Dendritic cell treated with granulocyte-macrophage colony-stimulating factor and Interleukin-4, amounts not matched to agents 40 ng/mL and 50 ng/mL, for 4 days (primary cell): Measurements from ENCODE around the gene GNGT1.
"Not testable (repeated sequence)": the region's sequence is repeated elsewhere in the genome, so short reads cannot be mapped to it uniquely, and the experiment has no call there.

Experiments
- H3K27ac Mint-ChIP-seq: one replicate; pipeline ENCODE4 v1.8.0; 2022; ENCODE audit warnings: mild to moderate bottlenecking, mixed read lengths
- H3K27me3 Mint-ChIP-seq: one replicate; pipeline ENCODE4 v1.8.0; 2022; ENCODE audit warnings: mild to moderate bottlenecking, mixed read lengths
- H3K36me3 Mint-ChIP-seq: one replicate; pipeline ENCODE4 v1.8.0; 2022; ENCODE audit warnings: low read depth, mixed read lengths
- H3K4me1 Mint-ChIP-seq: one replicate; pipeline ENCODE4 v1.8.0; 2022; ENCODE audit warnings: low read depth, mixed read lengths
- H3K4me3 Mint-ChIP-seq: one replicate; pipeline ENCODE4 v1.8.0; 2022; ENCODE audit warnings: mild to moderate bottlenecking, moderate library complexity, mixed read lengths
- H3K9me3 Mint-ChIP-seq: one replicate; pipeline ENCODE4 v1.8.0; 2022; ENCODE audit warnings: mixed read lengths
- intact Hi-C: fragments of 100-400 bp; cut with micrococcal nuclease; formaldehyde crosslinking; loops from one replicate; pipeline ENCODE4 v1.15.0; 2022

GNGT1 gene

DNA sequence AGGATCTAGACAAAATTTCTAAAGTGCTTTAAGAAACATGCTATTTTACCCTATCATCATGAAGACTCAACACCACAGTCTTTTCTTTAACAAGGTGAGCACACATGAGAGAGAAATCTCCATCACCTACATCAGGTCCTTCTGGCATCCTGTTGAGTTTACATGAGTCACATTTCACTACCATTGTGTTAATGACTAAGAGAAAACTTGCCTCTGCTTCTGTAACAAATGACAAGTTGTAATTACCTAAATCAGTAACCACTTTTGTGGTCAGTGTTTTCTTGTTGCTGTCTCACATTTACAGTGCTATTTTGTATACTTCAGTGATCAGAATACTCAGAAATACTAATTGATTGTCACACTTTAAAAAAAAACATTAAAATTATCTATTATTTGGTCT is 9.5 kb downstream of the GNGT1 start:
- peaks cover 33% of the 10 kb centered on the region for H3K27me3 Mint-ChIP-seq
- intact Hi-C loops, H3K36me3 Mint-ChIP-seq, H3K27ac Mint-ChIP-seq, H3K4me1 Mint-ChIP-seq, H3K4me3 Mint-ChIP-seq, H3K9me3 Mint-ChIP-seq: not testable (repeated sequence)

DNA sequence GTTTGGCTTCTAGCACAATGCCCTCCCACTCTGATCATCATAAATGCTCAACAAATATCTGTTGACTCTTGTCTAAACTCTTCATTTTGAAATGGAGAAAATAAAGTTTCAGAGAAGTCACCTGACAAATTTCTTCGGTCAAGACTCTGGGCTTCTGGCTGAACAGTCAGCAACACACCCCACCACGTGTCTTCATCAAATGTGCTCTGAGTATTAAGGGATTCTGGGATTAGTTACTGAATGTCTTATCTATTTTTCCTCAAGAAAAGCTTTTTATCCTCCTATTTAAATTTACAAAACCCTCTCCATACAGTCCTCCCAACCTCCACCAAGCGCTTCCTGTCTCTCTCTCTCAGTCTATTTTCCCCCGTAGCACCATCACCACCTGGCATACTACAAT is 9.9 kb downstream of the GNGT1 start:
- H3K27me3 Mint-ChIP-seq: peaks cover 37% of the 10 kb centered on the region
- H3K27ac Mint-ChIP-seq, H3K36me3 Mint-ChIP-seq, intact Hi-C loops, H3K4me3 Mint-ChIP-seq, H3K9me3 Mint-ChIP-seq, H3K4me1 Mint-ChIP-seq: not testable (repeated sequence)

DNA sequence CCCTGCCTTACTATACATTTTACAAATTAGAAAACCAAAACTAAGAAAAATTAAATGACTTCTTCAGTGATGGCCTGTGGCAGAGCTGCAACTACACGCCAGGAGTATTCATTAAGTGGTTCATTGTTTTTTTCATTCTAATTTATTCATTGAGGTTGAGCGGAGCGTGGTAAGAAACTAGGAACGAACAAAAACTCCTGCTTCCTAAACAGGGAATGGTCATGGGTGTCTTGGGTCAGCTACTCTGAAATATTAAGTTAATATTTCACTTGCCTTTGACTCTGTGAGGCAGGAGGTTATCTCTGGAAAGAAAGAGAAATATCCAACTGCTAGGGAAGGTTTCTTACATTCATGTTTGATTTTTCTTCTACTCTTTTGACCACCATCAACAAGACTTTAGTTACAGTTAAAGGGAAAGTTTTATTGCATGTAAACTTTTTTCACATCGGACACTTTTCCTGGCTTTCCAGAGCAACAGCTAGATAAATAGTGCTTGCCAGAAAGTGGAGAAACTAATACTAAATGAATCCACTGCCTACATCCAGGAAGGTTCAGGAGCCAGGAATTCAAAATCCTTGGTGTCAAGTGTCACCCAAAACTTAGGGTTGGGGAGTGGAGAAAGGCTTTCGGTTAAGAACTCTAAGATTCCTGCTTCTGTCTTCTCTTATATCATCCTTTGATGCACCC is 14.3 kb downstream of the GNGT1 start:
- peaks cover 8% of the 10 kb centered on the region for H3K4me1 Mint-ChIP-seq
- no peak overlapping the region for H3K27ac Mint-ChIP-seq
- no peaks in the 10 kb centered on the region for H3K36me3 Mint-ChIP-seq
- H3K9me3 Mint-ChIP-seq: no peaks in the 10 kb centered on the region
- peaks cover 46% of the 10 kb centered on the region for H3K27me3 Mint-ChIP-seq
- no peak overlapping the region for H3K4me3 Mint-ChIP-seq
- intact Hi-C loops: no loop called here

DNA sequence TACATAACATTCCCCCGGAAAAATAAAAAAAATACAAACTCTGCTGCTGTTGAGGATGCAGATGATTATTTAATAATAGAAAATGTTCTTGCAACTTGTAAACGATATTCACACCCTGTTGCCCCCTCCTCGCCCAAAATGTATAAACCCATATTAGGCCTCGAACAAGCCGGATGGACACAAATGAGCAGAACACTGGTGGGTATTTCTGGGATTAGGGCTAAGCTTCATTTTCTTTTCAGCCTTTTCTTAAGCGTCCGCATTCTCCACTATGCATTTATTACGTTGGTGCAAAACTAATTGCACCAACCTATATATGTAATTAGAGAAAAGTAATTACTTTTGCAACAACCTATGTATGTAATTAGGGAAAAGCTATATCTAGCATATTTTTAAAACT is 14.8 kb downstream of the GNGT1 start:
- Mint-ChIP-seq H3K9me3 (no peaks in the 10 kb centered on the region), H3K4me1 (peaks cover 8% of the 10 kb centered on the region), H3K4me3 (peak overlapping the region; percentile 75), H3K36me3 (no peaks in the 10 kb centered on the region), H3K27ac (no peak overlapping the region), H3K27me3 (peaks cover 46% of the 10 kb centered on the region)
- intact Hi-C loops: no loop called here

DNA sequence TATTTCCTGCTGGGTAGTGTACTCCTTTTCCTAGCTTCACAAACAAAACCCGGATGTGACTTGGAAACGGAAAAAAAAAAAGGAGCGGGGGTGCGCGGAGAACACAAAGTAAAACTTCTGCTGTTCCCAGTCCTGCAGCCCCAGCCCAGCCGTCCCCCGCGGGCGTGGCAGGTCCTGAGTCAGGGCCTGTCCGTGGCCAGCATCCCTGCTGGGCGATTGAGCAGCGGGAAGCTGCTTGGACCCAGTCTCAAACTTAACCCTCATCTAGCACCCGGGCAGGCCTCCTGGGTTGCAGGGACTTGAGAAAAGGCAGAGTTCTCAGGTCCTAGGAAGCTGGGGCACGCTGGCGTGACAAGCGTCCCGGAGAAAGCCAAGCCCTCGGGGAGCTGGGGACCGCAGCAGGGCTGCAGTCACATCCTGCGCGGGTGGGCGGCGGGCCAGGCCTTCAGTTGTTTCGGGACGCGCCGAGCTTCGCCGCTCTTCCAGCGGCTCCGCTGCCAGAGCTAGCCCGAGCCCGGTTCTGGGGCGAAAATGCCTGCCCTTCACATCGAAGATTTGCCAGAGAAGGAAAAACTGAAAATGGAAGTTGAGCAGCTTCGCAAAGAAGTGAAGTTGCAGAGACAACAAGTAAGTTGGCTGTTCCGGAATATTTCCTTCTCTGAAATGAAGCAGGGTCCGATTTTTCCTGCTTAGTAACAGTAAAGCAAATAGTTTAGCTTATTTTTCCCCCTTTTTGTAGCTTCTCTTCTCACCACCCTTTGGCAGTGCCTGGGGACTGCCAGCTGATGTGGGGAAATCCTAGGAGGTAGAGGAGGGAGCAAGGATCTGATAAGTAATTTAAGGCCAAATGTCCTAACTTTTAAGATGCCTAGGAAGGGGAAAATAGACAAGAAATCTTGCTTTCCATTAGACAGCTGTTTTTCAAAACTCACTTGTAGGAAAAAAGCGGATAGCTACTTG is 15.5 kb downstream of the GNGT1 start, which contains the start of gene GNG11:
GNG11 (plus strand) TSS at position 129 of the 960 bp plus-strand sequence; CDS start at position 532, 403 bp downstream.
- peaks cover 42% of the 10 kb centered on the region for H3K27me3 Mint-ChIP-seq
- H3K36me3 Mint-ChIP-seq: no peaks in the 10 kb centered on the region
- H3K9me3 Mint-ChIP-seq: no peaks in the 10 kb centered on the region
- intact Hi-C loops: no loop called here
- H3K4me3 Mint-ChIP-seq: peak within 1 kb of the TSS; percentile 75
- H3K4me1 Mint-ChIP-seq: peaks cover 8% of the 10 kb centered on the region
- H3K27ac Mint-ChIP-seq: peak within 1 kb of the TSS; percentile 45

DNA sequence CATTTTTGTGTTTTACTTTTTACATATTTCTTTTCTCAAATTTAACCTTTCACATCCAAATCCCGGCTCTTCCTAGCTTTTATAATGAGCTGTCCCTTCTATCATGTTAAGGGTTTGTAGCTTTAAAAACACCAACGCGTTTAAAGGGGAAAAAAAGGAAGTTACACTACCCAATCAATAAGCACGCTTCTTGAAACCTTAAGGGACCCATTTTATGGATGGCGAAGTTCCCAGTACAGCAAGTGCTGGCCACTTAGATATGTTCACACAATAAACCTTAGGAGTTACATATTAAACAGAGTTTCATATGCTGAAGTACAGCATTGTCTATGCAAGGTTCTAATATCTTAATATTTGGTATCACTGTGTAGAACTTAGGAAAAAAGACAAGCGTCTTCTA is 16.9 kb downstream of the GNGT1 start:
- H3K4me1 Mint-ChIP-seq: peaks cover 8% of the 10 kb centered on the region
- intact Hi-C loops: no loop called here

DNA sequence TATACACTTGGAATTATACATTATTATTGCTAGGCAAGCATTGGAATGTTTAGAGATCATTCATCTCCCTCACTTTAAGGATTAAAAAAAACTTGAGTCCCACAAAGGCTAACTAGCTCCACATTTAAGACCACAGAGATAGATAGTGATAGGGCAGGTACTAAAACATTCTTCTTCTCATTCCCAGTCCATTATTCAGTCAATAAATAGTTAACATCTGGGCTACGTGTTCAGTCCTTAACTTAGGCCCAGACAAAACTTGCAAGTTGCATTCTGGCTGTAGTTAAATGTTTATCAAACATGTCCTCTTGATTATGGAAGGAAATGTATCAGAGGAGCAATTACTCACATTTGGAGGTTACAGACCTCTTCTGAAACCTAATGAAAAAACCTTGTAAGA is 17.6 kb downstream of the GNGT1 start:
- Mint-ChIP-seq H3K9me3 (no peaks in the 10 kb centered on the region), H3K27ac (no peak overlapping the region), H3K27me3 (peaks cover 32% of the 10 kb centered on the region), H3K4me3 (no peak overlapping the region), H3K4me1 (peaks cover 8% of the 10 kb centered on the region), H3K36me3 (no peaks in the 10 kb centered on the region)
- intact Hi-C loops: no loop called here

More for the DNA sequence above, 16.9 kb downstream of the GNGT1 start:
- no peaks in the 10 kb centered on the region for H3K9me3 Mint-ChIP-seq
- no peak overlapping the region for H3K27ac Mint-ChIP-seq
- H3K4me3 Mint-ChIP-seq: no peak overlapping the region
- no peaks in the 10 kb centered on the region for H3K36me3 Mint-ChIP-seq
- peaks cover 32% of the 10 kb centered on the region for H3K27me3 Mint-ChIP-seq

DNA sequence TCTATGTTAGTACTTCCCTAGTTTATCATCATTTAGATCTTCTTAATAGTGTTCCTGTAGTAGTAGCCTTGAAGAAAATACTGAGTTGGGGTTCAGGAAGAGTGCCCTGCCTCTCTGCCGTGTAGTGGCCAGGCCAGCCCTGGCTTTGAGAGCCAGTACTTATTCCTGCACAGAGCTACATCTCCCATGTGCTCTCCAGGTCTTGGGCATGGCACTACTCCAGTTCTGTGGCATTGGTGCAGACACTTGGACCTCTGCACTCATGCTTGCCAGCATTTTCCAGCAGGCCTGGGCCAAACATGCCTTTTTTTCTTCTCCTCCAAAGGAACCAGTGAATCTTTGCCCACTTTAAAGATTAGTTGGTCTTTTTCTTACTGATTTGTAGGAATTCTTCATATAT is 20.4 kb downstream of the GNGT1 start:
- no peaks in the 10 kb centered on the region for H3K9me3 Mint-ChIP-seq
- peaks cover 11% of the 10 kb centered on the region for H3K27me3 Mint-ChIP-seq
- no peak overlapping the region for H3K4me3 Mint-ChIP-seq
- no peak overlapping the region for H3K27ac Mint-ChIP-seq
- intact Hi-C loops: no loop called here
- peaks cover 4% of the 10 kb centered on the region for H3K4me1 Mint-ChIP-seq
- no peaks in the 10 kb centered on the region for H3K36me3 Mint-ChIP-seq

DNA sequence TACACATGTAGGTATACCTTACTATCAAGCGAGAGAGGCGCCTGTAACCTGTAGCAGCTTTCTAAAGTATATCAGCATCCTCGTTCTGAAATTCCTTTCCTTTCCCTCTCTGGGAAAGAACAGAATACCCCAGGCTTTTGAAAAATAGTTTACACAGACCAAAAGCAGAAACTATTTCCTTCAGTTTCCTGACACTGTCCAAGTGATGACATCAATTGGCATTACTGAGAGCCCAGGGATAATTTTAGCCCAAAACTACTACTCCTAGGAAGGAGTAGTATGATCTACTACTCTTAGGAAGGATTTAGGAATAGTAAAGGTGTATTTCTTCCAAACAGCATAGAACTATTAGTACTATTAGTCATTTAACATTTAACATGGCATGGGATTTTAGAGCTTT is 21.2 kb downstream of the GNGT1 start:
- H3K27me3 Mint-ChIP-seq: peaks cover 6% of the 10 kb centered on the region
- H3K4me1 Mint-ChIP-seq: no peaks in the 10 kb centered on the region
- H3K36me3 Mint-ChIP-seq: no peaks in the 10 kb centered on the region
- no peak overlapping the region for H3K27ac Mint-ChIP-seq
- H3K9me3 Mint-ChIP-seq: no peaks in the 10 kb centered on the region
- H3K4me3 Mint-ChIP-seq: no peak overlapping the region
- intact Hi-C loops: no loop called here

DNA sequence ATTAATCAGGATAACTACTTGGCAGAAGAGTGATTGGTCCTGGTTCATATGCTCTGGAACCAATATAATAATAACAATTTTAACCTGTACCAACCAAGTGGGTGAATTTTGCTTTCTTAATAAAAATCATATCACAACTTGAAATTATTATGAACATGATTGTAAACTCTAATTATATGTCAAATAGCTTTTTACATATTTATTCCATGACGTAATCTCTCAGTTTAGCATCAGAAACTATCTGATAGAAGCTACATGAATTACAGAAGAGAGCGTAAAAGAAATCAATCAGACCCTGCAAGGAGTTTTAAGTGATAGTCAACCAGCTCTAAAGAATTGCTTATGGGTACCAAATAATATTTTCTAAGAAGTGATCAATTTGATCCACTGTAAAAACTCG is 25.3 kb downstream of the GNGT1 start:
- no peak overlapping the region for H3K4me3 Mint-ChIP-seq
- no peak overlapping the region for H3K27ac Mint-ChIP-seq
- no peaks in the 10 kb centered on the region for H3K4me1 Mint-ChIP-seq
- intact Hi-C loops: no loop called here
- no peaks in the 10 kb centered on the region for H3K9me3 Mint-ChIP-seq
- no peaks in the 10 kb centered on the region for H3K27me3 Mint-ChIP-seq
- no peaks in the 10 kb centered on the region for H3K36me3 Mint-ChIP-seq

DNA sequence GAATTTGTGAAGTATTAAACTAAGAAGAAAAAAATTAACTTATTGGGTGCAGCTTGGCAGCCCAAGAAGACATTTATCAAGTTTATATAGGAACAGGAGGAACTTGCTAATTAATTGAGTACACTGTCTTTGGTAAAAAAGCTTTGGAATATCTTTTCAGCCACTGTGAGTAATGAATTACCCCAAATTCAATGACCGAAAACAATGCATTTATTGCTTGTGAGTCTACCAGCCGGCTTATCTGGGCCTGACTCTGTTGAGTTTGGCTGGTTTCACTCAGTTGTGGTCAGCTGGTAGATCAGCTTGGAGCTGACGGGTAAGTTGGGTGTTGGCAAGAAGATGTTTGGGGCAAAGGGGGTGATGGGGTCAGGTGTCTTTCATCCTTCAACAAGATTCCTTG is 26.8 kb downstream of the GNGT1 start:
- no peaks in the 10 kb centered on the region for H3K4me1 Mint-ChIP-seq
- H3K27me3 Mint-ChIP-seq: no peaks in the 10 kb centered on the region
- intact Hi-C loops: no loop called here
- no peak overlapping the region for H3K4me3 Mint-ChIP-seq
- no peaks in the 10 kb centered on the region for H3K9me3 Mint-ChIP-seq
- no peaks in the 10 kb centered on the region for H3K36me3 Mint-ChIP-seq
- H3K27ac Mint-ChIP-seq: no peak overlapping the region

DNA sequence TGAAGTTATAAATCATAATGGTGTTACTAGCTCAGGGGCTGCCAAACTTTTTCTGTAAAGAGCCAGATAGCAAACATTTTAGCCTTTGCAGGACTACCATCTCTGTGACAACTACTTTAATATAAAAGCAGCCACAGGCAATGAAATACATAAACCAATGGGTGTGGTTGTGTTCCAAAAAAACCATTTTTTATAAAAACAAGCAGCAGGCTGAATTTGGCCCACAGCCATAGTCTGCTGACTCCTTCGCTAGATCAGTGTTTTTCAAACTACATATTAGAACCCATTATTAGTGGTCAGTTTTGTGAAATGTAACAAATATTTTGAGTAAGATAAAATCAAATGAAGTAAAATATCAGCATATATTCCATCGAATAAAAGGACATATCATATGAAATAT is 28.7 kb downstream of the GNGT1 start:
- no peaks in the 10 kb centered on the region for H3K27me3 Mint-ChIP-seq
- H3K9me3 Mint-ChIP-seq: no peaks in the 10 kb centered on the region
- no peak overlapping the region for H3K4me3 Mint-ChIP-seq
- H3K4me1 Mint-ChIP-seq: no peaks in the 10 kb centered on the region
- intact Hi-C loops: no loop called here
- no peak overlapping the region for H3K27ac Mint-ChIP-seq
- no peaks in the 10 kb centered on the region for H3K36me3 Mint-ChIP-seq

DNA sequence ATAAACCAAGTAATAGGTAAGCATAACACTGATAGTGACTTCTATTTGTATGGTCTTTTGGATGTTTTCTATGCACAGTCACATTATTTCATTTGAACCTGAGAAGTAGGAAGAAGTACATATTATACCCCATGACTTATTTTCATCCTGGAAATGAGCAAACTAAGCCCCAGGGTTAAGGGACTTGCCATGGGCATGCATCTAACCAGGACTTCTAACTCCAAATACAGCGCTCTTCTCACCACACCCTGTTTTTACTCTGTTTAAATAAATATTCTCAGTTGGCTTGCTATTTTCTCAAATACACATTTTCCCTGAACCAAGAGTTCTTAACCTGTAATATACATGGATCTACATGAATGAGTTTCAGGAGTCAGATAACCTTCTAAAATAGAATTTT is 31.5 kb downstream of the GNGT1 start:
- intact Hi-C loops: no loop called here
- H3K27me3 Mint-ChIP-seq: no peaks in the 10 kb centered on the region
- no peak overlapping the region for H3K4me3 Mint-ChIP-seq
- no peaks in the 10 kb centered on the region for H3K4me1 Mint-ChIP-seq
- no peaks in the 10 kb centered on the region for H3K9me3 Mint-ChIP-seq
- no peaks in the 10 kb centered on the region for H3K36me3 Mint-ChIP-seq
- H3K27ac Mint-ChIP-seq: no peak overlapping the region

DNA sequence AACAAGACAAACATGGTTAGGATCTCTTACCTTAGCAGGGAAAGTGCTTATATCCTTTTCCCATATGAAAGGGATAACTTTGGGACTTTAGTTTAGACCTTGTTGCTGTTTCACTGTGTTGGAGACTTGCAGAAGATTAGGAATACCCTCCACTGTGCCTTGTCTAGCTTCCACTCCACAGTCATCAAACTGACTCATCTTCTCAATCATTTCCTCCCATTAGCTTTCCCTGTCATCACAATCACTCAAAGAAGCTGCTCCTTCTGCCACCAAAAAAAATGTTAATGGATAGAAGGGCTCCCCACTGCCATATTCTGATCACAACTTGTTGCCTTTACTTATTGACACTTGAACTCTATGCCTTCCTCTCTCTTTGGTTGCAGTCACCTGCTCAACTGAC is 31.9 kb downstream of the GNGT1 start:
- intact Hi-C loops: no loop called here
- H3K4me3 Mint-ChIP-seq: no peak overlapping the region
- H3K36me3 Mint-ChIP-seq: no peaks in the 10 kb centered on the region
- no peaks in the 10 kb centered on the region for H3K9me3 Mint-ChIP-seq
- no peak overlapping the region for H3K27ac Mint-ChIP-seq
- no peaks in the 10 kb centered on the region for H3K4me1 Mint-ChIP-seq
- H3K27me3 Mint-ChIP-seq: no peaks in the 10 kb centered on the region
